NB4 (cell line): Measurements from ENCODE around the gene ANO8.

Experiments used
- CTCF ChIP-seq: IDR thresholded peaks from one replicate; pipeline ENCODE4 v1.5.1; 2012; ENCODE audit warnings: low read depth, low read length
- MAX ChIP-seq: IDR thresholded peaks from 2 replicates; pipeline ENCODE4 v1.6.1; 2011; ENCODE audit warnings: low read depth, low read length
- POLR2A ChIP-seq: IDR thresholded peaks from 2 replicates; pipeline ENCODE4 v1.6.1; 2011; ENCODE audit warnings: mild to moderate bottlenecking; ENCODE audit not compliant: insufficient read length; ENCODE audit errors: extremely low read depth

GRCh38 chr19:17340871-17341357 lies 6.3 kb upstream of the ANO8 start:
- TF ChIP-seq CTCF (no peak), POLR2A (no peak), MAX (no peak)
